Kidney epithelial cell (primary cell): ENCODE data around the gene SPTBN2. TPM values are rescaled to one million over a fixed set of nuclear protein-coding genes. Genes with fewer than 3 reads are reported as not detected.

ENCODE experiments used
- DNase-seq: peaks from one replicate; pipeline ENCODE4 v3.0.0-alpha.2; 2010; ENCODE audit warnings: low read depth
- H3K27me3 ChIP-seq: 2 replicates; pipeline ENCODE4 v1.6.0; 2011; ENCODE audit warnings: low read length; ENCODE audit not compliant: control insufficient read depth, insufficient read depth
- H3K36me3 ChIP-seq: 2 replicates; pipeline ENCODE4 v1.5.1; 2011; ENCODE audit warnings: low read length; ENCODE audit not compliant: control insufficient read depth, insufficient read depth
- H3K4me3 ChIP-seq: 2 replicates; pipeline ENCODE4 v1.5.1; 2011; ENCODE audit warnings: low read depth, mild to moderate bottlenecking, control low read depth, low read length
- total RNA-seq: library from RNA; depleted of rRNA; stranded (reverse); fragments of >200 nt; gene quantifications from 2 replicates; pipeline ENCODE4 v1.2.3, GENCODE V29; 2015
- TF ChIP-seq, protein P1 (sequence below): IDR thresholded peaks from 2 replicates; pipeline ENCODE4 v1.5.1; 2011; ENCODE audit warnings: mild to moderate bottlenecking, moderate library complexity, low read length, control low read depth, inconsistent platforms; ENCODE audit not compliant: insufficient read depth, poor library complexity, severe bottlenecking

SPTBN2 gene
- total RNA-seq, 1 donor from 2014 or later, result 79.4 TPM

DNA sequence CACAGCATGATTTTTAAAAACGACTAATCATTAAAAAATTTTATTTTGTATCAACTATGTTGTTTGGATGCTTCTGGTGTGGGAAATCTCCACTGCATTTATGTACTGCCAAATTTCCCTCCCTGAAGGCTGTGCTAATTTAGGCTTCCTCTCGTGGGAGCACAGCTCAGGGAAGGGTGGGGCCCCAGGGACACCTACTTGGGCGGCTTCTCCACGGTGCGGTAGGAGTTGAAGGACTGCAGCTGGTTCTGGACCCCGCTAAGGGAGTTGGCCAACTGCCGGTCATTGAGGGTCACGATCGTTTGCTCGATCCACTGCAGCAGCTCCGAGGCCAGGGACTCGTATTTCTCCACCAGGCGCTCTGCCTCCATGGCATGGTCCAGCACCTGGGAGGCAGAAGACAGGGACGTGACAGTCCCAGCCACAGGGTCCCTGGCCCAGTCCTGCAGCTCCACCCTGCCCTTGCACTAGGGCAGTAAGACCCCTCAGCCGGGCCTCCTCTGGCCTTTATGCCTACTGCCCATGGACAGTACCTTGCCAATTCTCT lies 18.6 kb downstream of the SPTBN2 start:
- Histone ChIP-seq H3K27me3 (no peaks in the 10 kb centered on the region), H3K36me3 (peaks cover 3% of the 10 kb centered on the region), H3K4me3 (no peak overlapping the region)
- TF ChIP-seq, protein P1, sequence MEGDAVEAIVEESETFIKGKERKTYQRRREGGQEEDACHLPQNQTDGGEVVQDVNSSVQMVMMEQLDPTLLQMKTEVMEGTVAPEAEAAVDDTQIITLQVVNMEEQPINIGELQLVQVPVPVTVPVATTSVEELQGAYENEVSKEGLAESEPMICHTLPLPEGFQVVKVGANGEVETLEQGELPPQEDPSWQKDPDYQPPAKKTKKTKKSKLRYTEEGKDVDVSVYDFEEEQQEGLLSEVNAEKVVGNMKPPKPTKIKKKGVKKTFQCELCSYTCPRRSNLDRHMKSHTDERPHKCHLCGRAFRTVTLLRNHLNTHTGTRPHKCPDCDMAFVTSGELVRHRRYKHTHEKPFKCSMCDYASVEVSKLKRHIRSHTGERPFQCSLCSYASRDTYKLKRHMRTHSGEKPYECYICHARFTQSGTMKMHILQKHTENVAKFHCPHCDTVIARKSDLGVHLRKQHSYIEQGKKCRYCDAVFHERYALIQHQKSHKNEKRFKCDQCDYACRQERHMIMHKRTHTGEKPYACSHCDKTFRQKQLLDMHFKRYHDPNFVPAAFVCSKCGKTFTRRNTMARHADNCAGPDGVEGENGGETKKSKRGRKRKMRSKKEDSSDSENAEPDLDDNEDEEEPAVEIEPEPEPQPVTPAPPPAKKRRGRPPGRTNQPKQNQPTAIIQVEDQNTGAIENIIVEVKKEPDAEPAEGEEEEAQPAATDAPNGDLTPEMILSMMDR, result no peak
- DNase-seq, result no peak

DNA sequence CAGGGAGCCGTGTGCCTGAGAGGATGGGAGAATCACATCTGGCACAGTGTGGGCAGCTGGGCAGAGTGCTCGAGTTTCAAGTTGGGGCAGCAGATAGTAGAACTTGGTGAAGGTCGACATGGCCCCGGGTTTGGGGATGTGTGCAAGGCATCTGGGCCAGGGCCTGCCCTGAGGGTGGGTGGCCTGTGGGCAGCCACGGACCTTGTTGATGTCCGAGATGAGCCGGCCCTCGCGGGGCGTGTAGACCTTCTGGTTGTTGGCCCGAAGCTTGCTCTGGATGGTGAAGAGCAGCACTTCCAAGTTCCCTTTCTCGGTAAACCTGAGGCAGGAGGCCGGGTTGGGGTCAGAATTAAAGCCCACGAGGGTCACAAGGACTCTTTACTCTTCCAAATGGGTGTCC lies 20.3 kb downstream of the SPTBN2 start:
- DNase-seq, result no peak
- Histone ChIP-seq H3K27me3 (no peaks in the 10 kb centered on the region), H3K4me3 (no peak overlapping the region), H3K36me3 (peaks cover 1% of the 10 kb centered on the region)
- TF ChIP-seq, protein P1, result no peak

DNA sequence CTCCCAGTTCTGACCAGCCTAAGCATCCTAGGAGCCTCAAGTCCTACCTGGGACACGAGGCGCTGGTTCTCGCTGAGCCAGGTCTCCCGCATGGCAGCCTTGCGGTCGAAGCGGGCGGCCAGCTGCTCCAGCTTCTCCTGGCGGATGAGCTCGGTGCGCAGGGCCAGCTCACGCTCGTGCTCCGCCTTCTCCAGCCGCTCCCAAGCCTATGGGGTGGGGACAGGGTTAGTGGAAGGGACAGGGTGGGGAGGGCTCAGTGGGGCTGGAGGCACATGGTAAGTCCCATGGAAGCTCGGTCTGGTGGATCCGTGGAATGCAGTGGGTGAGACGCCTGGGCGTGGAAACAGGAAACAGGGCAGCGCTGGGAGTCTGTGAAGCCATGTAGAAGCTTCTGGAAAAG lies 20.9 kb downstream of the SPTBN2 start:
- TF ChIP-seq, protein P1, result no peak
- peaks cover 1% of the 10 kb centered on the region for H3K36me3 ChIP-seq
- DNase-seq, result no peak
- no peaks in the 10 kb centered on the region for H3K27me3 ChIP-seq
- no peak overlapping the region for H3K4me3 ChIP-seq

- Histone ChIP-seq H3K4me3 (no peak overlapping the region), H3K36me3 (peaks cover 1% of the 10 kb centered on the region), H3K27me3 (no peaks in the 10 kb centered on the region)
- DNase-seq, result no peak
- TF ChIP-seq, protein P1, result no peak
Measured at GRCh38 chr11:66707486-66707885, 21.5 kb downstream of the SPTBN2 start.

GRCh38 chr11:66706989-66707388 lies 22.0 kb downstream of the SPTBN2 start:
- H3K4me3 ChIP-seq, result no peak overlapping the region
- no peak for DNase-seq
- peaks cover 1% of the 10 kb centered on the region for H3K36me3 ChIP-seq
- TF ChIP-seq, protein P1, result no peak
- H3K27me3 ChIP-seq, result no peaks in the 10 kb centered on the region
